Bronchus fibroblast of lung (primary cell): Measurements from ENCODE around the gene DNAJC11. TPM values are rescaled to one million over a fixed set of nuclear protein-coding genes. Genes with fewer than 3 reads are reported as not detected.

Experiments
- total RNA-seq: library from RNA; depleted of rRNA; stranded (reverse); fragments of >200 nt; gene quantifications from 2 replicates; pipeline ENCODE4 v1.2.3, GENCODE V29; 2015

The DNAJC11 gene, protein sequence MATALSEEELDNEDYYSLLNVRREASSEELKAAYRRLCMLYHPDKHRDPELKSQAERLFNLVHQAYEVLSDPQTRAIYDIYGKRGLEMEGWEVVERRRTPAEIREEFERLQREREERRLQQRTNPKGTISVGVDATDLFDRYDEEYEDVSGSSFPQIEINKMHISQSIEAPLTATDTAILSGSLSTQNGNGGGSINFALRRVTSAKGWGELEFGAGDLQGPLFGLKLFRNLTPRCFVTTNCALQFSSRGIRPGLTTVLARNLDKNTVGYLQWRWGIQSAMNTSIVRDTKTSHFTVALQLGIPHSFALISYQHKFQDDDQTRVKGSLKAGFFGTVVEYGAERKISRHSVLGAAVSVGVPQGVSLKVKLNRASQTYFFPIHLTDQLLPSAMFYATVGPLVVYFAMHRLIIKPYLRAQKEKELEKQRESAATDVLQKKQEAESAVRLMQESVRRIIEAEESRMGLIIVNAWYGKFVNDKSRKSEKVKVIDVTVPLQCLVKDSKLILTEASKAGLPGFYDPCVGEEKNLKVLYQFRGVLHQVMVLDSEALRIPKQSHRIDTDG
- total RNA-seq = 25.2 and 28.1 TPM in 2 replicates

DNA sequence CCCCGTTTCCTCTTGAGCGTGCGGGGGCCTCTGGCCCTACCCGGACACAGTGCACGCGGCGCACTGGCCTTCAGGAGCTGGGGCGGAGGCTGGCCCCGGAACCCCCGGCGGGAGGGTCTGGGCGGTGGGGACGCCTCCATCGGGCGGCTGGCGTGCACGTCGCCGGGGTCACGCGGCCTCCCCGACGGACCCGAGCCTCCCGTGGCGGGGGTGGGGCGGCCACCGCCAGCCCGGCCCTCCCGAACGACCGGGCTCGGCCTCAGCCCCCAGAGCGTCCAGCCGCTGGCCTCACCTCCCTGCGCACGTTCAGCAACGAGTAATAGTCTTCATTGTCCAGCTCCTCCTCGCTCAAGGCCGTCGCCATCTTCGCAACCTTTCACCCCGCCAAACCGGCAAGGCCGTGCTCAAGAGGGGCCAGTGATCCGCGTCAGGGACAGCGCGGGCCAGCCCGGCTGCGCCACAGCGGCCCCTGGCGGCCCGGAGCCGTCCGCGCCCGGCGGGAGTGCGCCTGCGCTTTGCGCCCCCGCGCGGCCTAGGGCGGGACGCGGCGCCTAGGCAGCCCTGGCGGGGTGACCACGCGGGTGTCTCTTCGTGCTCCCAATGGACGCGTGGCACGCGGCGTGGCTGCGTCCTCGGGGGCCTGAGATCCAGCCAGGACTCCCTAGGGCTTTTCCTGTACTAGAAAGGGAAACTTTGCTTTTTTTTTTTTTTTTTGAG is at the start of gene DNAJC11:
Gene DNAJC11 (minus strand): TSS at position 380 of the 717 bp plus-strand sequence. CDS start 16 bp downstream, at position 364.

DNA sequence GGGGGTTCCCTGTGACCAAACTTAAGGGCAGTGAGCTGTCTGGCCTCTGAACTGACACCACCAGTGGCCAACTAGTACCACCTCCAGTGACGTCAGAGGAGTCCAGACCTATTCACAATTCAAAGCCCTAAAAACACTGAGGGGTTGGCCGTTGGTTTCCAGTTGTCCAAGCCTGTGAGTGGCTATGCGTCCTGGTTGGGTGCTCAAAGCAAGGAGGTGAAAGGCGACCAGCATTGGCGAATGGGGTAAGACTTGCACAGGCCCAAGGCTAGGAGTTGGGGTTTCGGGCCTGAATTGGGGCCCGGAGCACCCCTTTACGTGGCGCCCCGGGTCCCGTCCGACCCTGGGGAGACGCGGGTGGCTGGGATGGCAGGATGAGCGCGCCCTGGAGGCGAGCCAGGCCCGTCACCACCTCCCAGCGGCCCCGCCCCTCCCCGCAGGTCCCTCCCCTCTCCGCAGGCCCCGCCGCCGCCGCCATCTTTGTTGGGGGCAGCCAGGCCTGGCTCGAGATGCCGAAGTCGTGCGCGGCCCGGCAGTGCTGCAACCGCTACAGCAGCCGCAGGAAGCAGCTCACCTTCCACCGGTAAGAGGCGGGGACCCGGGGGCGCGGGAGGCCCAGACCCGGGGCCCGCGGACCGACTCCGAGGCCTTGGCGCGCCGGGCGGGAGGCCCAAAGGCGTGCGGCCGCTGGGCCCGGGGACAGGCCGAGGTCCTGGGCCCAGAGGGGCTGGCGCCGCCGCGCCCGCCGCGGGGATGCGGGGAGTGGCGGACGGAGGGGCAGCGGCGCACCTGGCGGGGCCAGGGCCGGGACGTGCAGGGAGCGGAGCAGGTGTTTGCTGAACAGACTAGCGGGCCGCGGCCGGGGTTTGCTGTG is 76.7 kb downstream of the DNAJC11 start, which contains the start of gene THAP3:
Gene THAP3 (plus strand): TSS at position 159 of the 874 bp plus-strand sequence. CDS start 351 bp downstream, at position 510.

DNA sequence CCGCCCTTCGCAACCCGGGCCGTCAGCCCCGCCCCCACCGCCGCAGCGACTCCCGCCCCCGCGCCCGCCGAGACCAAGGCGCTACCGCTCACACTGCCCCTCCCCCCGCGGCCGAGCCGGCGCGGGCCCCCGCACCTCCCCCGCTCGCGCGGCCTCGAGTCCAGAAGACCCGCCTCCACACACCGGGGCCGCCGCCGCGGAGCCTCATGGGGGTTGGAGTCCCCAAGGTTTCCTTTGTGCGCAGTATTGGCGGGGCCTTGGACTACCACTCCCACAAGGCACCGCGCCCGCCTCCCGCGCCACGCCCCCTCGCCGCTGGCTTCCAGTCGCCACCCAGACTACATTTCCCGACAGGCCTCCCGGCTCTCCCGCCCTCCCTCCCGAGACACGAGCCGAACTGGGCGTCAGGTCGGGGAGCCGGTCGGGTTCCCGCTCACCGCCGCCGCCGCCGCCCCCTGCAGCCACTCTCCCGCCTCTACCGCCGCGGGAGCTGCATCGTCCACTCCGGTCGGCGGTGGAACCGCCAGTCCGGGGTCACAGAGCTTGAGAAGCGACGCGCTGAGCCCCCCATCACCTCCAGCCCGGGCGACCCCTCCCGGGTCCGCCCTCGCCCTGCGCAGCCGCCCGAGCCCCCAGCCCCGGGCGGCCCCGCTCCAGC is 88.1 kb downstream of the DNAJC11 start, which contains the start of gene PHF13:
Gene PHF13 (plus strand): TSS at position 371 of the 658 bp plus-strand sequence. CDS start 336 bp downstream, outside the sequence.

DNA sequence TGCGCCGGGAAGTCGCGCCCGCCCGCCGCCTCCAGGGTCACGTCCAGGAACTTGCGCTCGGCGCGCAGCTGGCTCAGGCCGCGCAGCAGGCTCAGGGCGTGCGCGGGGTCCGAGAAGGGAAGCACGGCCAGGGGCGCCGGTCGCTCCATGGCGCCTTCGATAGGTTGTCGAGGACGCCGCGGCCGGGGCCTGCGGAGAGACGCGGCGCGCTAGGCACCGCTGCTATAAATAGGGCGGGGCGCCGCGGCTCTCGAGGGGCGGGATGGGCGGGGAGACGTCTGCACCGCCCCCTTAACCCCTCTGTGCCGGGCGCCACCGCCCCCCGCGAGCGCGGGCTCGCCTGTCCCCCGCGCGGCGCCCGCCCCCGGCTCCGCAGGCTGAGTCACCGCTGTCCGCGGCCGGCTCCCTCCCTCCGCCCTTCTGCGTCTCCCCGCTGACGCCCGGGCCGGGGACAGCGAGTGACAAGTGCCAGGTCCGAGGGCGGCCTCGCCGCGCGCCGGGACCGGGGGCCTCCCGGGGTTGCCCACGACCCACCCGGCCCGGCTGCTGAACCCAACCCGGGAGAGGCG is 98.9 kb downstream of the DNAJC11 start, which contains the start of gene KLHL21:
Gene KLHL21 (minus strand): TSS at position 201 of the 569 bp plus-strand sequence. CDS start 52 bp downstream, at position 149.

Other genes starting within 250 kb of the DNAJC11 start
- 4.4 and 5.2 TPM in 2 replicates for gene TNFRSF25, start 235.6 kb downstream of the DNAJC11 start, total RNA-seq
- gene PLEKHG5, start 210.1 kb downstream of the DNAJC11 start, total RNA-seq = 8.3 and 10.6 TPM in 2 replicates
- 15.3 and 15.5 TPM in 2 replicates for gene NOL9, start 147.3 kb downstream of the DNAJC11 start, total RNA-seq
- gene TAS1R1, start 146.5 kb downstream of the DNAJC11 start, total RNA-seq = 0.15 and 0.17 TPM in 2 replicates
- gene ZBTB48, start 121.8 kb downstream of the DNAJC11 start, total RNA-seq = 12.9 and 14.0 TPM in 2 replicates
- 14.3 and 15.8 TPM in 2 replicates for gene KLHL21, start 98.9 kb downstream of the DNAJC11 start, total RNA-seq
- gene PHF13, start 88.1 kb downstream of the DNAJC11 start, total RNA-seq = 4.2 and 5.4 TPM in 2 replicates
- 28.2 and 31.6 TPM in 2 replicates for gene THAP3, start 76.9 kb downstream of the DNAJC11 start, total RNA-seq
- 72.1 and 77.2 TPM in 2 replicates for gene CAMTA1, start 83.6 kb upstream of the DNAJC11 start, total RNA-seq